Lower leg skin (tissue), 3 donors: ENCODE data around the gene SMAD4.

Experiments used
- POLR2A ChIP-seq, 2 donors: fragments of 450-650 bp; IDR thresholded peaks; one replicate each; pipeline ENCODE4 v1.6.1; 2016 to 2017; ENCODE audit warnings: antibody characterized with exemption in 2 of 2, mild to moderate bottlenecking in 1 of 2, moderate library complexity in 1 of 2
- TF ChIP-seq, protein P1 (sequence below), 3 donors: fragments of 450-650 bp; IDR thresholded peaks; one replicate each; pipeline ENCODE4 v1.5.1; 2016; ENCODE audit warnings: antibody characterized with exemption in 3 of 3, mild to moderate bottlenecking in 3 of 3, moderate library complexity in 2 of 3

DNA sequence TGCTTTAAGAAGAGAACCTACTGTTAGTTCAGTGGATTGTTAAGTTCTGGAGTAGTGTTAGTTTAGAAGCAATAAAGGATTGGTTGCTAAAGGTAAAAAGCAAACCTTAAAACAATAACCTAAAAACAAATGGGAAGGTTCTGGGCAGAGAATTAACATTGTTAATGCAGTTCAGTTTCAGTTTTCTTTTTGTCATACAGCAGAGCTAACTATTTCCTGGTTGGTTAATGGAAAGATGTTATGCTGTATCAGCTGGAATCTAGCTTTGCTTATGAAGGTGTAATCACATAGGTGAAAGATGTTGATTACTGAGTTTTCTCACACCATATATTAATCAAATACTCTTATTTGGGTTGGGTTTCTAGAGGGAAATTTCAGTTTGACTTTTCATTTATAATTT lies 23.8 kb downstream of the SMAD4 start:
- TF ChIP-seq, protein P1, sequence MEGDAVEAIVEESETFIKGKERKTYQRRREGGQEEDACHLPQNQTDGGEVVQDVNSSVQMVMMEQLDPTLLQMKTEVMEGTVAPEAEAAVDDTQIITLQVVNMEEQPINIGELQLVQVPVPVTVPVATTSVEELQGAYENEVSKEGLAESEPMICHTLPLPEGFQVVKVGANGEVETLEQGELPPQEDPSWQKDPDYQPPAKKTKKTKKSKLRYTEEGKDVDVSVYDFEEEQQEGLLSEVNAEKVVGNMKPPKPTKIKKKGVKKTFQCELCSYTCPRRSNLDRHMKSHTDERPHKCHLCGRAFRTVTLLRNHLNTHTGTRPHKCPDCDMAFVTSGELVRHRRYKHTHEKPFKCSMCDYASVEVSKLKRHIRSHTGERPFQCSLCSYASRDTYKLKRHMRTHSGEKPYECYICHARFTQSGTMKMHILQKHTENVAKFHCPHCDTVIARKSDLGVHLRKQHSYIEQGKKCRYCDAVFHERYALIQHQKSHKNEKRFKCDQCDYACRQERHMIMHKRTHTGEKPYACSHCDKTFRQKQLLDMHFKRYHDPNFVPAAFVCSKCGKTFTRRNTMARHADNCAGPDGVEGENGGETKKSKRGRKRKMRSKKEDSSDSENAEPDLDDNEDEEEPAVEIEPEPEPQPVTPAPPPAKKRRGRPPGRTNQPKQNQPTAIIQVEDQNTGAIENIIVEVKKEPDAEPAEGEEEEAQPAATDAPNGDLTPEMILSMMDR (IDR thresholded peaks at IDR 0.05) = no peak
- no peak for TF ChIP-seq POLR2A (IDR thresholded peaks at IDR 0.05)
